ENCODE data around the gene OR5J2.
"Not testable (repeated sequence)": the region's sequence is repeated elsewhere in the genome, so short reads cannot be mapped to it uniquely, and the experiment has no call there.

The OR5J2 gene

DNA sequence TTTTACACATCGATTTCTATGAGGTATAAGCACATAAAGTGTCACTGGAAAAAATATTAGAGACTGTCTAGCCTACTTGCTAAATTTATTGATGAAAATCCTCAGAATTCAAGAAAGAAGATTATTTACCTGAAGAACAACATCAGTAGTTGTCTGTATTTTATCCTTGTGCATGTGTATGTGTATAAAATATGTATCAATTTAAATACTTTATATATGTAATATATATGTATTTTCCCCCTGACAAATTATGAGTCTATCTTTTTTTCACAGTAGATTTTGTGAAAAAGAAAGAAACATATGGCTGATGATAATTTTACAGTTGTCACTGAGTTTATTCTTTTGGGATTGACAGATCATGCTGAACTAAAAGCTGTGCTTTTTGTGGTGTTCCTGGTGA is at the start of gene OR5J2:
OR5J2 (plus strand) TSS at position 301 of the 400 bp plus-strand sequence; CDS start at position 301, 0 bp downstream.
- no peak for DNase-seq (ENCODE audit: low read depth in 2 of 3, low spot score in 1 of 3)

DNA sequence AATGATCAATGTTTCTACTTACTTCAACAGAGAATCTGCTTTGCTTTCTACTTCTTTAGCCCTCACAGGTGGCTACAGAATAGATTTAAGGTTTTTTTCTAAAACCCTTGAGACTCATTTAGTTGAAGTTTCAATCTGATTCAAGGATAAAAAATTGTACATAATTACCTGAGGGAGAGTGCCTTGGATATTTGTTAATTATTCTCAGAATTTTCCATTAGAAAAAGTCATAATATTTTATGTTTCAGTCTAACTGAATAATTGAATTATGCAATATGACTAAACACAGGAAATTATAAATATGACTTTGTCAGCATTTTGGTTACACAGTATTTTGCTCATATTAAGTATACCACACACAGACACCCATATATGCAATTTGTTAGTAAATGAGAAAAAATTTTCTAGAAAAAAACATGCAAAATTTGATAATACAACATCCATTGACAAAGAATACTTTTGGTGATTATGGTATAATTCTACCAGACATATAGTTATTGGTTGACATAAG is 36.2 kb upstream of the OR5J2 start, which contains the start of gene OR8J3:
OR8J3 (minus strand) TSS at position 51 of the 511 bp plus-strand sequence. CDS start 2,483 bp downstream, outside the sequence.
- no peak for DNase-seq (ENCODE audit: low read depth in 2 of 3, low spot score in 1 of 3)

DNA sequence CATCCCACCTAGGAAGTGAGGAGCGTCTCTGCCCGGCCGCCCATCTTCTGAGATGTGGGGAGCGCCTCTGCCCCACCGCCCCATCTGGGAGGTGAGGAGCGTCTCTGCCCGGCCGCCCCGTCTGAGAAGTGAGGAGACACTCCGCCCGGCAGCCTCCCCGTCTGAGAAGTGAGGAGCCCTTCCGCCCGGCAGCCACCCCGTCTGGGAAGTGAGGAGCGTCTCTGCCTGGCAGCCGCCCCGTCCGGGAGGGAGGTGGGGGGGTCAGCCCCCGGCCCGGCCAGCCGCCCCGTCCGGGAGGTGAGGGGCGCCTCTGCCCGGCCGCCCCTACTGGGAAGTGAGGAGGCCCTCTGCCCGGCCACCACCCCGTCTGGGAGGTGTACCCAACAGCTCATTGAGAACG is 32.7 kb upstream of the OR5J2 start:
- DNase-seq (ENCODE audit: low read depth in 2 of 3, low spot score in 1 of 3): not testable (repeated sequence)

DNA sequence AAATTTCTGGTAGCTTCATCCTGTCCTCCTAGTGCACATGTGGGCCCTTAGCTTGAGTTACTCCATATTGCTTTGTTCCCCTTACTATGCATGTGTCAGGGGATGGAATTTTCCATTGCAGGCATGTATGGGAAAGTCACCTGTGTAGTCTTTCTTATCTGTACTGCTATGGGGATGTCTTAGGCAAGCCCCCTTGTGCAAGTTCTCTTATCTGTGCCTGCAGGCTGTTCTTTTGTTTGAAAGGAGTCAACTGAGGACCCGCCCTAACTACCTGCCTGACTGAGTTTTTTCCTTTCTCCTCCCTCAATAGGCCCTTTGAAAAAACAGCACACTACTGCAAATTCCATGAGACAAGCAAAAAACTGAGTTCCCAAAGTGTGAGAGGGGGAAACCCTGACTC is 25.0 kb upstream of the OR5J2 start:
- DNase-seq (ENCODE audit: low read depth in 2 of 3, low spot score in 1 of 3): no peak

DNA sequence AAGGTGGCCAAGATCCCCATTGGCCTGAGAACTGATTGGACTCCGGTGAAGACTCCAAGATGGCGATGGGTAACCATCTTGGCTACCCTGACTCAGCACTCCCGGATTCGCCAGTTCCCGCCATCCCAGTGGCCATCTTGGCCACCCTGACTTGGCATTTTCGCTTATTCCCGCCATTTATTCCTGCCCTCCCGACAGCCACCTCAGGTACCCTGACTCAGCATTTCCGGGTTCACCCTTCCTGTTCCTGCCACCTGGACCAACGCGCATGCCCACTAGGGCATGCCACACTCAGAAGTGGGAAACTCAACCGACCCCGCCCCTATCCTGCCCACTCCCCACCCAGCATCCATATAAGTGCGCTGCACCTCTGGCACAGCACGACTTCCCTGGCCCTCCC is 24.1 kb upstream of the OR5J2 start:
- no peak for DNase-seq (ENCODE audit: low read depth in 2 of 3, low spot score in 1 of 3)

DNA sequence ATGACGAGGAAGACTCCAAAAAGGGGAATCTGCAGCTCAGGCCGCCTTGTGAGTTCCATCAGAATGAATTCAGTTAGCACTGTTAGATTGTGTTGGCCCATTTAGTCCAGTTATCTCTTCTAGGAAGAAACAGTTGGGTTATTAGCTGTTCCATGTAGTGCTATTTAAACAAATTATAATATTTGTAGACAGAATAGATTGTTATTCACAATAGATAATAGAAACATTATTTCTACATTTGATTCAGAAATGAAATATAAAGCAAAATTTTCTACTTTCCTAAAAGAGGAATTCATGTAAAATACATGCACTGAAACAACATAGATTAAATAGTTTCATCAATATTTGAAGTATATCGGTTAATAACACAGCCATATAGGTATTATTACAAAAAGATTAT is 16.2 kb upstream of the OR5J2 start, which contains the start of gene OR8K5:
OR8K5 (minus strand) TSS at position 101 of the 400 bp plus-strand sequence; CDS start at position 101, 0 bp downstream.
- no peak for DNase-seq (ENCODE audit: low read depth in 2 of 3, low spot score in 1 of 3)

DNA sequence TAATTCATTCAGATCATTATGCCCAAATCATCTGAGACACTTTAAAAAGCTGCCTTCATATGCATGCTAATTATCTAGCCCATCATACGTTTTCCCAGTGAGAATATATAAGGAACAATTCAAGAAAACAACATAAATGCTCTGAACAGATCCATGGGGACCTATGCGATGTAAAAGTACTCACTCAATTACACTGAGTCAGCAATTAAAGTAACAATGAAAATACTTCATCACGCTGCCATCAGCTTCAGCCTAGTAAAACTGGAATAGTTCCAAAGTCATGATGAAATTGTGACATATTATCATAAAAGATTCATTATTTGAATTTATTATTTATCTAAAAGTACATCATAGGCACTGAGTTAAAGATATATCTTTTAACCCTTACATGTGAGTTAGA is 12.6 kb upstream of the OR5J2 start:
- no peak for DNase-seq (ENCODE audit: low read depth in 2 of 3, low spot score in 1 of 3)

DNA sequence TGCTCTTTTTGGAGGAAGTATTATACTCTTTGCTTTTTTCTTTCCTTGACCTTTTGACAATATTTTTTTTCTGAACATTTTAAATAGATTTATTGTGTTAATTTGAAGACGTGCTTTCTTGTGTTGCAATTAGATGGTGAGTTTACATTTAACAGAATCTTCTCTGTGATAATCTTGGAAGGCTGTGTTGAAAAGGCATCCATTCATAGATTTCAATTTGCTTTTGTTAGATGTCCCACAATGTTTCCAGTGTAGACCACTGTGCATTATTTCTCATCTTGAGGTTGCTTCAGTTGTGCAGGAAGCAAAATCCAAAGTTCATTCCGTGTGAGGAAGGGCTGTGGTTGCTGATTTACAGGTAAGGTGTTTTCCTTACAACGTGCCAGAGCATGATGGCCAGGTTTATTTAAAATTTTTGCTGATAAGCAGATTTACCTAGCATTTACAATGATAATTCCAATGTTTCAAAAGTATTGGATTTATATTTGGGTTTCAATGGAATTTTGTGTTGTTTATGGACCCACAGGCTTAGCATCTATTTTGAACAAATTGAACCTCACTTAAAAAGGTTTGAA is 4.1 kb upstream of the OR5J2 start:
- no peak for DNase-seq (ENCODE audit: low read depth in 2 of 3, low spot score in 1 of 3)

DNA sequence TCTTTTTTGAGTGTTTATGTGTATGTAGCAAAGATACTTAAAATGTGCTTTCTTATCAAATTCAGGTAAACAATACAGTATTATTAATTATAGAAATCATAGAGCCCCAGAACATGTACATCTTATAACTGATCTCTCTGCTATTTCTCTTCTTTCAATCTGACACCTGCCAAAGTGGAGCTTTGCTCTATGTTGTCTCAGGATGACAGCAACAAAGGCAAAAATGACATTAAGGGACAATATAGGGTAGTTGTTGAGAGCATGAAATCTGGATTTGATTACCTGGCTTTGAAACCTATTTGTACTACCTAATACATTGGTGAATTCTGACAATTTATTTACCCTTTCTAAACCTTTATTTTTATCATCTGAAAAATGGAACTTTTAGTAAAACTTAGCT is 7.0 kb downstream of the OR5J2 start:
- DNase-seq (ENCODE audit: low read depth in 2 of 3, low spot score in 1 of 3): no peak

DNA sequence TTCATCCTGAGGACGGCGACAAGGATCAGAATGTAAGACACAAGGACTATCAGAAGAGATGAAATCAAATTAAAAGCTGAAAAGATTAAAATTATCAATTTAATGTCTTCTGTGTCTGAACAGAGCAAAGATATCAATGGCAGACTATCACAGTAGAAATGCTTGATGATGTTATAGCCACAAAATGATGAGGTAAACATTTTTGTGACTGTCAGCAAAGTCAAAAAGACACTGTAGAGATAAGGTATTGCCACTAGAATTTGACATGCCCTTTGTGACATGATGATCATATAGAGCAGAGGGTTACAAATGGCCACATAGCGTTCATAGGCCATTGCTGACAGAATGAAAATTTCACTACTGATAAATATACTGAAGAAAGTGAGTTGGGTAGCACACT is 12.2 kb downstream of the OR5J2 start:
- DNase-seq (ENCODE audit: low read depth in 2 of 3, low spot score in 1 of 3): no peak

DNA sequence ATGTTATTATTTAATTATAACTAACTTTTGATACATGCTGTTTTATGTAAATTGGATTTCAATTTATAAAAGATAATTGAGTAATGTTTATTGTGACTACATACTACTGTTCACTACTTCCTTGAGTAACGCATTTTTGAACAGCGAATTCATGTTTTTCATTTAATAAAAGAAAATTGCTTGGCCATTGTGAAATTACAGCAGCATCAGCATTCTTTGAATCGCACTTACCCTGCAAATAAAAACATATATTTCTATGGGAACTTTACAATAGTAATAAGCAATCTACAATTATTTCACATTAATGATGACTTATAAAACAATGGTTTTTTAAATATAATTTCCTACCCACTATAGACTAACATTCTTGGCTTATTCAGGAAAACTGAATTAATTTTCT is 20.3 kb downstream of the OR5J2 start:
- no peak for DNase-seq (ENCODE audit: low read depth in 2 of 3, low spot score in 1 of 3)

DNA sequence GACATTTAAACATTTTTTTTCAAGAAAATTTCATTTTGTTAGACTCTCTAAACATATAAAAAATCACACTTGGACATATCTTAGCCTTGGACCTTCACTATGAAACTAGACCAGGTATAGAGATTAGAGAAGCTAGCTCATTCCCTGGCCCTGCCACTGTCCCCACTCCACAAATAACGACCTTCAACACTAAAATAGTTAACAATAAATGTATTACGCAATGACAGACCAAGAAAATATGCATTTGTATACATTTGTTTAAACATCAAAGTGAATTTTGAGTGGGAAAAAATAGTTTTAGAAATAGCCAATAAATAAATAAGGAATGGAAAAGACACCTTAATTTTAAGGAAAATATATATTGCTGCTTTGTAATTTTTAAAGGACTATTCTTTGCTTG is 20.9 kb downstream of the OR5J2 start:
- no peak for DNase-seq (ENCODE audit: low read depth in 2 of 3, low spot score in 1 of 3)

DNA sequence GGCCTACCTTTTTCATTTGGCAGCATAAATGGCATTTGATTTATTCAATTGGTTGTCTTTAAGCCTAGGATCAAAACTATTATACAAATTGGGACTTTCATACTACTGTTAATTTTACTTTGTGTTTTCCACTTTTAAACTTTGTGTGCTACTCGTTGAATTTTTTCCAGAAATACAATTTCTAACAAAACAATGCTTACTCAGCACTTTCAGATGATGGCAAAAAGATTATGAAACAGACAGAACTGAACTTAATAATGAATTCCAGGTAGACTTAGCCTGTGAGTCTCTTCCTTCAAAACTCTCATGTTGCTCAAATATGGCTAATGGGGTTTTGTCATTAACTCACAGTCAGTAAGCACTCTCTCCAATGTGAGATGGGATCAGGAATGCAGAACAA is 31.4 kb downstream of the OR5J2 start:
- DNase-seq (ENCODE audit: low read depth in 2 of 3, low spot score in 1 of 3): no peak

DNA sequence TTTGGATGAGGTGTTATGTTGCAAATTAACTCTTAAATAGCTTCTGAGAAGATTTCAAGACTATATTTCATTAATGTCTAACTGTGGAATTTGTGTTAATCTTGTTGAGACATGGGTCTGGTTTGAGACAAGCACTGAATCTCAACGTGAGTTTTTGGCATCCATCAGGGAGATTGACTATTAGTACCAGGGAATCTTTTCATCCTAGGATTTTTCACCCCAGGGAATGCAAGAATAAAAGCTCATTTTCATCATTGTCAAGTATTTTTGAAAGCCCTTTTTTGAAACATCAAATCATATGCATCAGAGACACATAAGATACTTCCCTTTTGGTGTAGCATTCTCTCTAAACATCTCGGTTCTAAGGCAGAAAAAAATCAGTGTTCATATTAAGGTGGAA is 38.1 kb downstream of the OR5J2 start:
- no peak for DNase-seq (ENCODE audit: low read depth in 2 of 3, low spot score in 1 of 3)

DNA sequence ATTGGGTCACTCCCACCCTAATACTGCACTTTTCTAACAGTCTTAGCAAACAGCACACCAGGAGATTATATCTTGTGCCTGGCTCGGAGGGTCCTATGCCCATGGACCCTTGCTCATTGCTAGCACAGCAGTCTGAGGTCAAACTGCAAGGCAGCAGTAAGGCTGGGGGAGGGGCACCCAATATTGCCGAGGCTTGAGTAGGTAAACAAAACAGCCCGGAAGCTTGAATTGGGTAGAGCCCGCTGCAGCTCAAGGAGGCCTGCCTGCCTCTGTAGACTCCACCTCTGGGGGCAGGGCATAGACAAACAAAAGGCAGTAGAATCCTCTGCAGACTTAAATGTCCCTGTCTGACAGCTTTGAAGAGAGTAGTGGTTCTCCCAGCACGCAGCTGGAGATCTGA is 43.3 kb downstream of the OR5J2 start:
- DNase-seq (ENCODE audit: low read depth in 2 of 3, low spot score in 1 of 3): not testable (repeated sequence)

All from stimulated activated CD4-positive, alpha-beta T cell treated with anti-CD3 and anti-CD28 coated beads, Interleukin-12 subunit alpha, Interleukin-12 subunit beta, amount 100 ng/mL, for 48 hours (primary cell).